Measurements from ENCODE around the gene NEIL1.

The NEIL1 gene

GRCh38 chr15:75389791-75390382 is 43.0 kb downstream of the NEIL1 start:
- Histone ChIP-seq H3K4me1 (ENCODE audit: control insufficient read depth, low read length) (no peaks in the 10 kb centered on the region), H3K9me3 (ENCODE audit: control insufficient read depth, insufficient read depth, low read length) (no peaks in the 10 kb centered on the region), H3K27ac (ENCODE audit: low read depth, low read length) (no peak overlapping the region), H4K20me1 (ENCODE audit: control insufficient read depth, insufficient read depth, low read depth, low read length) (no peaks in the 10 kb centered on the region), H3K79me2 (ENCODE audit: control insufficient read depth, low read length) (no peaks in the 10 kb centered on the region; the same call in 1 of the 2 replicates), H3K4me2 (ENCODE audit: low read length) (no peak overlapping the region), H3K4me3 (ENCODE audit: low read length) (no peak overlapping the region), H3K27me3 (ENCODE audit: control insufficient read depth, low read length) (no peaks in the 10 kb centered on the region), H3F3A (ENCODE audit: control insufficient read depth, insufficient read depth) (no peaks in the 10 kb centered on the region), H3K9me2 (replicated peaks; ENCODE audit: control insufficient read depth, low read length) (no peaks in the 10 kb centered on the region), H3K36me3 (ENCODE audit: control insufficient read depth, low read length) (peaks cover 100% of the 10 kb centered on the region)
- TF ChIP-seq EZH2phosphoT487 (IDR thresholded peaks at IDR 0.05; ENCODE audit: borderline replicate concordance, low read length), result no peak
- TF ChIP-seq, protein P1, sequence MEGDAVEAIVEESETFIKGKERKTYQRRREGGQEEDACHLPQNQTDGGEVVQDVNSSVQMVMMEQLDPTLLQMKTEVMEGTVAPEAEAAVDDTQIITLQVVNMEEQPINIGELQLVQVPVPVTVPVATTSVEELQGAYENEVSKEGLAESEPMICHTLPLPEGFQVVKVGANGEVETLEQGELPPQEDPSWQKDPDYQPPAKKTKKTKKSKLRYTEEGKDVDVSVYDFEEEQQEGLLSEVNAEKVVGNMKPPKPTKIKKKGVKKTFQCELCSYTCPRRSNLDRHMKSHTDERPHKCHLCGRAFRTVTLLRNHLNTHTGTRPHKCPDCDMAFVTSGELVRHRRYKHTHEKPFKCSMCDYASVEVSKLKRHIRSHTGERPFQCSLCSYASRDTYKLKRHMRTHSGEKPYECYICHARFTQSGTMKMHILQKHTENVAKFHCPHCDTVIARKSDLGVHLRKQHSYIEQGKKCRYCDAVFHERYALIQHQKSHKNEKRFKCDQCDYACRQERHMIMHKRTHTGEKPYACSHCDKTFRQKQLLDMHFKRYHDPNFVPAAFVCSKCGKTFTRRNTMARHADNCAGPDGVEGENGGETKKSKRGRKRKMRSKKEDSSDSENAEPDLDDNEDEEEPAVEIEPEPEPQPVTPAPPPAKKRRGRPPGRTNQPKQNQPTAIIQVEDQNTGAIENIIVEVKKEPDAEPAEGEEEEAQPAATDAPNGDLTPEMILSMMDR (IDR thresholded peaks at IDR 0.05; ENCODE audit: low read depth, low read length, poor library complexity, severe bottlenecking), result no peak

GRCh38 chr15:75397494-75397893 is 50.7 kb downstream of the NEIL1 start:
- Histone ChIP-seq H4K20me1 (ENCODE audit: control insufficient read depth, insufficient read depth, low read depth, low read length) (no peaks in the 10 kb centered on the region), H3K27ac (ENCODE audit: low read depth, low read length) (no peak overlapping the region), H3K27me3 (ENCODE audit: control insufficient read depth, low read length) (no peaks in the 10 kb centered on the region), H3F3A (ENCODE audit: control insufficient read depth, insufficient read depth) (no peaks in the 10 kb centered on the region), H3K79me2 (ENCODE audit: control insufficient read depth, low read length) (no peaks in the 10 kb centered on the region), H3K4me2 (ENCODE audit: low read length) (no peak overlapping the region), H3K4me1 (ENCODE audit: control insufficient read depth, low read length) (no peaks in the 10 kb centered on the region), H3K9me3 (ENCODE audit: control insufficient read depth, insufficient read depth, low read length) (no peaks in the 10 kb centered on the region), H3K4me3 (ENCODE audit: low read length) (no peak overlapping the region), H3K36me3 (ENCODE audit: control insufficient read depth, low read length) (peaks cover 90% of the 10 kb centered on the region), H3K9me2 (replicated peaks; ENCODE audit: control insufficient read depth, low read length) (no peaks in the 10 kb centered on the region)
- TF ChIP-seq, protein P1 (IDR thresholded peaks at IDR 0.05; ENCODE audit: low read depth, low read length, poor library complexity, severe bottlenecking), result no peak
- TF ChIP-seq EZH2phosphoT487 (IDR thresholded peaks at IDR 0.05; ENCODE audit: borderline replicate concordance, low read length), result no peak

- H3K27me3 ChIP-seq (ENCODE audit: control insufficient read depth, low read length), result no peaks in the 10 kb centered on the region
- no peak for TF ChIP-seq EZH2phosphoT487 (IDR thresholded peaks at IDR 0.05; ENCODE audit: borderline replicate concordance, low read length)
- TF ChIP-seq, protein P1 (IDR thresholded peaks at IDR 0.05; ENCODE audit: low read depth, low read length, poor library complexity, severe bottlenecking), result no peak
- no peak overlapping the region for H3K27ac ChIP-seq (ENCODE audit: low read depth, low read length)
- H3K4me3 ChIP-seq (ENCODE audit: low read length), result no peak overlapping the region
- H3K36me3 ChIP-seq (ENCODE audit: control insufficient read depth, low read length), result peaks cover 89% of the 10 kb centered on the region
- no peaks in the 10 kb centered on the region for H3K9me3 ChIP-seq (ENCODE audit: control insufficient read depth, insufficient read depth, low read length)
- no peaks in the 10 kb centered on the region for H3K9me2 ChIP-seq (replicated peaks; ENCODE audit: control insufficient read depth, low read length)
- H4K20me1 ChIP-seq (ENCODE audit: control insufficient read depth, insufficient read depth, low read depth, low read length), result no peaks in the 10 kb centered on the region
- no peaks in the 10 kb centered on the region for H3K4me1 ChIP-seq (ENCODE audit: control insufficient read depth, low read length)
- H3K79me2 ChIP-seq (ENCODE audit: control insufficient read depth, low read length), result peaks cover 5% of the 10 kb centered on the region; the same call in 1 of the 2 replicates
- H3K4me2 ChIP-seq (ENCODE audit: low read length), result no peak overlapping the region
- H3F3A ChIP-seq (ENCODE audit: control insufficient read depth, insufficient read depth), result no peaks in the 10 kb centered on the region
Measured at GRCh38 chr15:75403892-75404291, 57.1 kb downstream of the NEIL1 start.

Measured in DOHH2 (cell line).